ENCODE measurements around the gene PPP1R2C. TPM values are rescaled to one million over a fixed set of nuclear protein-coding genes. Genes with fewer than 3 reads are reported as not detected.
A peak's percentile ranks its signal among the peaks of the same experiment; 100 is the strongest.

PPP1R2C gene
- total and polyA plus RNA-seq, 2 of the 8 experiments (the other 6 are each of a cell fraction or from before 2014, with no cell fraction given) = not detected

GRCh38 chrX:42818151-42818921 is 40.4 kb upstream of the PPP1R2C start:
- Histone ChIP-seq H3K4me2 (ENCODE audit: insufficient read depth in 1 of 2, low read depth in 2 of 2, low read length in 2 of 2) (no peak overlapping the region), H4K5ac (ENCODE audit: insufficient read length, low read depth, low read length) (no peak overlapping the region), H2BK12ac (ENCODE audit: low read depth, low read length) (no peak overlapping the region), H3K4me3 (ENCODE audit: extremely low read depth in 1 of 4, insufficient read depth in 2 of 4, low read depth in 3 of 4, low read length in 4 of 4) (no peak overlapping the region), H3K27ac (ENCODE audit: low read depth, low read length) (no peak overlapping the region), H3K9me3 (ENCODE audit: insufficient read depth in 2 of 2, low read depth in 1 of 2, low read length in 1 of 2) (no peaks in the 10 kb centered on the region), H3K9ac (replicated peaks in 1 of 4; ENCODE audit: extremely low read depth in 1 of 4, low read depth in 3 of 4, low read length in 3 of 4) (no peak overlapping the region), H2BK15ac (ENCODE audit: low read length) (no peak overlapping the region), H4K91ac (replicated peaks; ENCODE audit: insufficient read length, low read length) (peak overlapping the region; percentile 89), H3K27me3 (replicated peaks in 1 of 4; ENCODE audit: control insufficient read depth in 3 of 4, extremely low read depth in 1 of 4, insufficient read depth in 3 of 4, low read length in 3 of 4) (no peaks in the 10 kb centered on the region), H4K8ac (ENCODE audit: extremely low read depth, insufficient read depth, low read length) (no peak overlapping the region; the same call in 1 of the 2 replicates), H3K79me2 (ENCODE audit: control insufficient read depth in 1 of 2, insufficient read depth in 2 of 2, low read length in 2 of 2) (no peaks in the 10 kb centered on the region), H2AFZ (ENCODE audit: low read length) (no peak overlapping the region), H4K20me1 (replicated peaks in 1 of 2; ENCODE audit: control insufficient read depth in 1 of 2, insufficient read depth in 2 of 2, low read length in 2 of 2) (no peaks in the 10 kb centered on the region), H3K56ac (replicated peaks; ENCODE audit: insufficient read length, low read depth, low read length) (no peak overlapping the region), H3K23me2 (ENCODE audit: low read depth, low read length) (no peaks in the 10 kb centered on the region), H3K4me1 (replicated peaks in 1 of 4; ENCODE audit: control insufficient read depth in 3 of 4, insufficient read depth in 4 of 4, low read length in 3 of 4) (no peaks in the 10 kb centered on the region), H3K79me1 (ENCODE audit: low read depth, low read length) (no peaks in the 10 kb centered on the region), H2AK5ac (ENCODE audit: low read depth, low read length) (no peak overlapping the region), H3K4ac (replicated peaks; ENCODE audit: insufficient read length, low read depth, low read length) (no peak overlapping the region), H3K23ac (ENCODE audit: insufficient read length) (no peak overlapping the region), H2BK120ac (replicated peaks; ENCODE audit: low read depth, low read length) (peak overlapping the region; percentile 78), H2BK5ac (ENCODE audit: low read depth, low read length) (no peak overlapping the region), H3K36me3 (ENCODE audit: control insufficient read depth in 2 of 4, insufficient read depth in 4 of 4, low read length in 3 of 4) (peaks cover 0 to 2% (median 0%) of the 10 kb centered on the region in 4 experiments; a peak in 1 of 8 replicates), H2BK20ac (ENCODE audit: low read length) (no peak overlapping the region), H3K14ac (ENCODE audit: insufficient read length) (no peak overlapping the region), H3K18ac (ENCODE audit: extremely low read depth, low read length) (no peak overlapping the region)
- WGBS, 2 experiments (ENCODE audit: extremely low coverage in 1 of 2, insufficient coverage in 1 of 2, insufficient read length in 1 of 2, insufficient replicate concordance in 2 of 2, low coverage in 1 of 2, low lambda C conversion rate in 2 of 2, missing lambda C conversion rate in 1 of 2) = 66% methylated on average over 6 of the region's 17 CpGs; no CpG with 5 or more reads in 1 of the 2 experiments
- DNase-seq (ENCODE audit: low read depth in 1 of 2, low spot score in 2 of 2) (no peak), FAIRE-seq (peak; percentile 81)
- CTCF ChIA-PET (ENCODE audit: partially characterized antibody) = no interaction called here
- TF ChIP-seq, protein P1, sequence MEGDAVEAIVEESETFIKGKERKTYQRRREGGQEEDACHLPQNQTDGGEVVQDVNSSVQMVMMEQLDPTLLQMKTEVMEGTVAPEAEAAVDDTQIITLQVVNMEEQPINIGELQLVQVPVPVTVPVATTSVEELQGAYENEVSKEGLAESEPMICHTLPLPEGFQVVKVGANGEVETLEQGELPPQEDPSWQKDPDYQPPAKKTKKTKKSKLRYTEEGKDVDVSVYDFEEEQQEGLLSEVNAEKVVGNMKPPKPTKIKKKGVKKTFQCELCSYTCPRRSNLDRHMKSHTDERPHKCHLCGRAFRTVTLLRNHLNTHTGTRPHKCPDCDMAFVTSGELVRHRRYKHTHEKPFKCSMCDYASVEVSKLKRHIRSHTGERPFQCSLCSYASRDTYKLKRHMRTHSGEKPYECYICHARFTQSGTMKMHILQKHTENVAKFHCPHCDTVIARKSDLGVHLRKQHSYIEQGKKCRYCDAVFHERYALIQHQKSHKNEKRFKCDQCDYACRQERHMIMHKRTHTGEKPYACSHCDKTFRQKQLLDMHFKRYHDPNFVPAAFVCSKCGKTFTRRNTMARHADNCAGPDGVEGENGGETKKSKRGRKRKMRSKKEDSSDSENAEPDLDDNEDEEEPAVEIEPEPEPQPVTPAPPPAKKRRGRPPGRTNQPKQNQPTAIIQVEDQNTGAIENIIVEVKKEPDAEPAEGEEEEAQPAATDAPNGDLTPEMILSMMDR (IDR thresholded peaks at IDR 0.05; ENCODE audit: control extremely low read depth in 1 of 3, insufficient read depth in 1 of 3, low read depth in 1 of 3, low read length in 3 of 3) = peak; percentile 35 to 68 (median 58)
- TF ChIP-seq POLR2AphosphoS5 (IDR thresholded peaks at IDR 0.05; ENCODE audit: low read depth, low read length) = no peak
- TF ChIP-seq, protein P2, sequence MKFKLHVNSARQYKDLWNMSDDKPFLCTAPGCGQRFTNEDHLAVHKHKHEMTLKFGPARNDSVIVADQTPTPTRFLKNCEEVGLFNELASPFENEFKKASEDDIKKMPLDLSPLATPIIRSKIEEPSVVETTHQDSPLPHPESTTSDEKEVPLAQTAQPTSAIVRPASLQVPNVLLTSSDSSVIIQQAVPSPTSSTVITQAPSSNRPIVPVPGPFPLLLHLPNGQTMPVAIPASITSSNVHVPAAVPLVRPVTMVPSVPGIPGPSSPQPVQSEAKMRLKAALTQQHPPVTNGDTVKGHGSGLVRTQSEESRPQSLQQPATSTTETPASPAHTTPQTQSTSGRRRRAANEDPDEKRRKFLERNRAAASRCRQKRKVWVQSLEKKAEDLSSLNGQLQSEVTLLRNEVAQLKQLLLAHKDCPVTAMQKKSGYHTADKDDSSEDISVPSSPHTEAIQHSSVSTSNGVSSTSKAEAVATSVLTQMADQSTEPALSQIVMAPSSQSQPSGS (IDR thresholded peaks at IDR 0.05; ENCODE audit: low read length) = no peak
- TF ChIP-seq TEAD4 (IDR thresholded peaks at IDR 0.05; ENCODE audit: low read depth, low read length) = no peak
- TF ChIP-seq RAD21 (IDR thresholded peaks at IDR 0.05 in 1 of 2, conservative IDR thresholded peaks at IDR 0.05 in 1 of 2; ENCODE audit: low read depth in 2 of 2, low read length in 2 of 2) = peak; percentile 53 to 78
- POLR2A ChIA-PET (ENCODE audit: partially characterized antibody) = no interaction called here
